DMS53 treated with DMSO at 0.1 percent for 48 hours (cell line): ENCODE results near the gene UGT1A6.
A peak's percentile ranks its signal among the peaks of the same experiment; 100 is the strongest.

Experiments
- DNase-seq: peaks from one replicate; lab custom pipeline; 2025; ENCODE audit not compliant: unreplicated experiment; lab: John Stamatoyannopoulos, UW

UGT1A6 gene

DNA sequence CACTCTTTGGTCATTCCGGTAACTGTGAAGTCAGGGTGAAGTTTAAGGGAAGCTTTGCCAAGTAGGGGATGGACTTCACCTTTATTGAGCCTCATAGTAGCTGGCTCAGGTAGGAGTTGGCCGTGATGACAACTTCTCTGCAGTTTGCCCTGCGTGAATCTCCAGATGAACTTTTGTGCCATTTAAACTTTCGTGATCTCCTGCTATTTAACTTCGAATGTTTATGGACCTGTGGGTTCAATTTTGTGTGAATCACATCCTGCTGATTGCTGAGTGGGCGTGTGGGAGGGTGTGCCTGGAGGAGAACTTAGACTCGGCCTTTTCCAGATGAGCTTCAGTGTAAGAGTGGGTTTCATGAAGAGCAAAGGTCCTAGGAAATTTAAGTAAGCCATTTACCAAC lies 71.6 kb downstream of the UGT1A6 start:
- no peak for DNase-seq

DNA sequence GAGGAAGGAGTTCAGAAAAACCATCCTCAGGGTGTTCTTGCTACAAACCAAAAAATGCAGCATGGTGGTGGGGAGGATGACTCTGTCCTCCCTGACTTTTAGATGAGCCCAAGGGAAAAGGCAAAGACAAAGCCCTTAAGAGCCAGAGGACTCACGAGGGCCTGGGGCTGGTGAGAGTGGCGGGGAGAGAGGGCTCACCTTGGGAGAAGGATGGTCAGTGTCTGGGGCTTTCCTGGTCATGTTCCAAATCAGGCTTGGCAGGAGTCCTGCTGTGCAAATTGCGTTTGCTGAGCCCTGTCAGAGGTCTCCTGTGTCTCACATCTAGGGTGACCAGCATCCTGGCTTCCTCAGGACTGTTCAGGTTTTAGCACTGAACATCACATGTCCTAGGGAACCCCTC lies 72.1 kb downstream of the UGT1A6 start:
- no peak for DNase-seq

DNA sequence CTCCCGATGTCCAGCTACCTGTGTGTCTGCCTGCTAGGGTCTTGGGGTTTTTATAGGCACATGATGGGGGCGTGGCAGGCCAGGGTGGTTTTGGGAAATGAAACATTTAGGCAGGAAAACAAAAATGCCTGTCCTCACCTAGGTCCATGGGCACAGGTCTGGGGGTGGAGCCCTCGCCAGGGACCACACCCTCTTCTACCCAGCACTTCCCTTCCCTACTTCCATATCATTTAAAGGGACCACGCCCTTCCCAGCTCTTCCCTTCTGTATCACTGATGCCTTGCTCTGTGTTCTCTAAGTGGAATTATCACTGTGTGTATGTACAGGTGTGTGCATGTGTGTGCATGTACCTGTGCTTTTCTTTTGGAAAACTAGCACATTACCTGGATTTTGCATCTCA lies 73.7 kb downstream of the UGT1A6 start:
- DNase-seq: no peak

DNA sequence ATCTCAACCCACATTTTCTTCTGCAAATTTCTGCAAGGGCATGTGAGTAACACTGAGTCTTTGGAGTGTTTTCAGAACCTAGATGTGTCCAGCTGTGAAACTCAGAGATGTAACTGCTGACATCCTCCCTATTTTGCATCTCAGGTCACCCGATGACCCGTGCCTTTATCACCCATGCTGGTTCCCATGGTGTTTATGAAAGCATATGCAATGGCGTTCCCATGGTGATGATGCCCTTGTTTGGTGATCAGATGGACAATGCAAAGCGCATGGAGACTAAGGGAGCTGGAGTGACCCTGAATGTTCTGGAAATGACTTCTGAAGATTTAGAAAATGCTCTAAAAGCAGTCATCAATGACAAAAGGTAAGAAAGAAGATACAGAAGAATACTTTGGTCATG lies 75.4 kb downstream of the UGT1A6 start:
- no peak for DNase-seq

DNA sequence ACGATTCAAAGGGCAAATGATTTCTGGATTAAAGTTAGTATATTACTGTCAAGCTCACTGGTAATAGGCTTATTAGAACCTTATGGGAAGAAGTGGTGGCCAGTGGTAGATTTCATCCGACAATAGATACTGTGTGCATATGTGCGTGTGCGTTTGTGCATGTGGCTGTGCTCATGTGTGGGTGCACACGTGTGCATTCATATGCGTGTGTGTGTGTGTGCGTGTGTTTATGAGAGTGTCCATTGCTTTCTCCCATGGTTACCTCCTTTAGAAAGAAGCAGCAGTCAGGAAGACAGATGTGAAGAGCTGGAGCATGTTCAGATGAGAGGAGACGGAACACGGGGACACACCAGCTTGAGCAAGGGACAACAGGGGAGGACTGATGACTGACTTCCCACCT lies 76.6 kb downstream of the UGT1A6 start:
- DNase-seq: no peak

DNA sequence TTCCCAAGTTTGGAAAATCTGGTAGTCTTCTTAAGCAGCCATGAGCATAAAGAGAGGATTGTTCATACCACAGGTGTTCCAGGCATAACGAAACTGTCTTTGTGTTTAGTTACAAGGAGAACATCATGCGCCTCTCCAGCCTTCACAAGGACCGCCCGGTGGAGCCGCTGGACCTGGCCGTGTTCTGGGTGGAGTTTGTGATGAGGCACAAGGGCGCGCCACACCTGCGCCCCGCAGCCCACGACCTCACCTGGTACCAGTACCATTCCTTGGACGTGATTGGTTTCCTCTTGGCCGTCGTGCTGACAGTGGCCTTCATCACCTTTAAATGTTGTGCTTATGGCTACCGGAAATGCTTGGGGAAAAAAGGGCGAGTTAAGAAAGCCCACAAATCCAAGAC lies 79.5 kb downstream of the UGT1A6 start:
- no peak for DNase-seq

DNA sequence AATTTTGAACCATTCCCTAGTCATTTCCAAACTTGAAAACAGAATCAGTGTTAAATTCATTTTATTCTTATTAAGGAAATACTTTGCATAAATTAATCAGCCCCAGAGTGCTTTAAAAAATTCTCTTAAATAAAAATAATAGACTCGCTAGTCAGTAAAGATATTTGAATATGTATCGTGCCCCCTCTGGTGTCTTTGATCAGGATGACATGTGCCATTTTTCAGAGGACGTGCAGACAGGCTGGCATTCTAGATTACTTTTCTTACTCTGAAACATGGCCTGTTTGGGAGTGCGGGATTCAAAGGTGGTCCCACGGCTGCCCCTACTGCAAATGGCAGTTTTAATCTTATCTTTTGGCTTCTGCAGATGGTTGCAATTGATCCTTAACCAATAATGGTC lies 79.9 kb downstream of the UGT1A6 start:
- no peak for DNase-seq

DNA sequence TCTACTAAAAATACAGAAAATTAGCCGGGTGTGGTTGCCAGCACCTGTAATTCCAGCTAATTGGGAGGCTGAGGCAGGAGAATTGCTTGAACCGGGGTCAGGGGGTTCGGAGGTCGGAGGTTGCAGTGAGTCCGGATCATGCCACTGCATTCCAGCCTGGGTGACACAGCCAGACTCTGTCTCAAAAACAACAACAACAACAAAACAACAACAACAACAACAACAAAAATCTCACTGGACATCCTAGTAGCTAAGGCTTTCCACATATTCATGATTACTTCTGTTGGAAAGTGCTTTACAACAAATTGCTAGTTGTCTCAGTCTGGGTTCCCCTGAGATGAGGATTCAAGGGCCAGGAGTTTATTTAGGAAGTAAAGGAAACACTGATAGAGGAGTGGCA lies 81.2 kb downstream of the UGT1A6 start:
- DNase-seq: no peak

DNA sequence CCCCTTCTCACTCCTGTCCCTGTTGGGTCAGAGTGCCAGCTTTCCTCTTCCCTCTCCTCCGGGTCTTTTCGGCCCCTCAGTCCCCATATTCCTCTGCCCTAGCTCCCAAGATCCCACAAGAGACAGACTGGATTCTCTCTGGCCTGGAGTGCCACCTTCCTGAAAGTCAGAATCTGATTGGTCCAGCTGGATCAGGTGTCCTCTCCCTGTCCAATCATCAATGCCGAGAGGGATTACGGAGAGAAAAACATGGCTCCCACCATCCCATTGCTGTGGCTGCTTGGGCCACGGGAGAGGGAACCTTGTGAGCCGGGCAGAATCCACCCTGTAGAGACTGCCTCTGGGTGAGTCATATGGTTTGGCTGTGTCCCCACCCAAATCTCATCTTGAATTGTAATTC lies 82.7 kb downstream of the UGT1A6 start:
- no peak for DNase-seq

DNA sequence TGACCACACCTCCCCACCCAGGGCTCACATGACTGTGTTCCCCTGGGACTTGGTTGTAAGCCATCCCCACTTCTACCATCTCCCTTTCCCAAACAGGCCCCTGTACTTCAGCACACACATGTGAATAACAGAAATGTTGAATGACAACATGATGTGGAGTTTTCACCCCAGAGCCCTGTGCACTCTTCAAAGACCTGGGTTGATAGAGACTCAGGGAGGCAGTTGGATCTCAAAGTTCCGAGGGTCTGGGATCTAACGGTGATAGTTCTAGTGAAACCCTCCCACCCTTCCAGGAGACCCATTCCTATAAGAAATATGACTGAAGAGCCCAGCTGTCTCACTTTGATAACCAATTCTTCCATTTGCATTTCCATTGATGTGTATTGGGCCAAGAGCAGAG lies 85.3 kb downstream of the UGT1A6 start, which contains the start of gene MROH2A:
TSS of gene MROH2A (plus strand) at position 301 of the 400 bp plus-strand sequence. CDS start 1,029 bp downstream, outside the sequence.
- DNase-seq: no peak

DNA sequence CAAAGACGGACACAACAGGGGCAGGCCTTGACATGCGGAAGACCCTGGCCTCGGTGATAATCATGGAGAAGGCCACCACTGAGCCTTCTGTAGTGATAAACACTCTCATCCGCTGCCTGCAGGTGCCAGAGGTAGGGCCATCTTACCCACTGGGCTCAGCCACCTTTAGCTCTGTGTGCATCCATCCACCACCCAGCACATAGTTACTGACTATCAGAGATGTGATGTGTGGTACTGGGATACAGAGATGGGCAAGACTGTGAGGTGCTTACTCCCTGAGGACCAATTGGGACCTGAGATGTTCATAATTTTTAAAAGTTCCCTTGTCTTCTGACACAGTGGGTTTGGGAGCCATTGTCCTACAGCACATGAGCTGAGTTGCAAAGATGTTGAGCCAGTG lies 87.0 kb downstream of the UGT1A6 start:
- DNase-seq: no peak

DNA sequence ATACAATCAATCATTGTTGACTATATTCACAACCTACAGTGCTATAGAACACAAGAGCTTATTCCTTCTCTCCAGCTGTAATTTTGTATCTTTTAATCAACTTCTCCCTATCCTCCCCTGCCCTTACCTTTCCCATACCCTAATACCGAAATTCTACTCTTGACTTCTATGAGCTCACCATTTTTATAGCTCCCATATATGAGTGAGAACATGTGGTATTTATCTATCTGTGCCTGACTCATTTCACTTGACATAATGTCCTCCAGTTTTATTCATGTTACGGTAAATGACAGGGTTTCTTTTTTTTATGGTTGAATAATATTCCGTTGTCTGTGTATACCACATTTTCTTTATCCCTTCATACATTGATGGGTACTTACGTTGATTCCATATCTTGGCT lies 88.1 kb downstream of the UGT1A6 start:
- DNase-seq: no peak

DNA sequence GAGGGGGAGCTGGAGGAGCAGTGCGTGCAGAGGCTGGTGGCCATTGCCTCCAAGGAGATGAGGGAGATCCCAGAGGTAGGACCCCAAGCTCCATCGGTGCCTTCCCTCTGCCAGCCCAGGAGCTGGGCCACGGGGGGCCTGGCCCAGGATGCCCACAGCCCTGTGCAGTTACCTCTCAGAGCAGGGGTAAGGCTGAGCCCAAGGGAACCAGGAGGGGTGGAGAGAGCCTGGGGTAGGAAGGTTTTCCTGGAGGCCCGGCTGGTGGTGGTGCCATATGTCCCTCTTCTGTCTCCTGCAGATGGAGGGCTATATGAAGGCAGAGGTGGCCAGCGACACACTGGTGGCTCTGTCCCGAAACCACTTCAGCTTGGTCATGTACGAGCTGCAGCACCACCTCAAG lies 96.9 kb downstream of the UGT1A6 start:
- DNase-seq: no peak

DNA sequence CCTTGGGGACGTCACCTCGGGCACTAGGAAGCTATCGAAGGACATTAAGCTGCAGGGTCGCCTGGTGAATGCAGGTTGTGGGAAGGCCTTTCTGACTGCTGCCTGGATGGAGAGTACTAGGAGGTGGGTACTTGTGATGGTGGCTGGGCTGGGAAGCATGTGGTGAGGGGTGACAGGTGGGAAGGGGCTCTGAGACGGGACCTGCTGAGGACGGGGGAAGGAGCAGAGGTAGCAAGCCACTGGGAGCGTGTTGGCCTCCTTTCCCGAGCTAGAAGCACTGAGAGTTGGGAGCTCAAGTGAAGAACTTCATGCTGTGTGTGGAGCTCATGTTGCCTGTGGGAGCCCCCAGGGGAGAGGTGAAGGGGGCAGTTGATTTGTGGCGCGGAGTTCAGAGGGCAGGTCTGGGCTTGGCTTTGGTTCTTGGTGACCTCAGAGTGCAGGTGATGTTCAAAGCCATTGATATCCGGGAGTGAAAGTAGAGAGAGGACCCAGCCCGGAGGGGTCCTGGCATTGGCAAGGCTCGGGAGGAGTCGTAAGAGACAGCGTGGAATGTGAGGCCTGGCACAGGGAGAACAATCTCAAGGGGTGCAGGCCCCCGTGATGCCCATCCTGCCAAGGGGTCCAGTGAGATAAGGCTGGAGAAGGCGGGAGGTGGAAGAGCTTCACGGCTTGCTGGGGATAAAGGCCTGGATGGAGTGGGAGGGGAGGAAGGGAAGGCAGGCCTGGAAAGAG lies 98.6 kb downstream of the UGT1A6 start:
- no peak for DNase-seq

DNA sequence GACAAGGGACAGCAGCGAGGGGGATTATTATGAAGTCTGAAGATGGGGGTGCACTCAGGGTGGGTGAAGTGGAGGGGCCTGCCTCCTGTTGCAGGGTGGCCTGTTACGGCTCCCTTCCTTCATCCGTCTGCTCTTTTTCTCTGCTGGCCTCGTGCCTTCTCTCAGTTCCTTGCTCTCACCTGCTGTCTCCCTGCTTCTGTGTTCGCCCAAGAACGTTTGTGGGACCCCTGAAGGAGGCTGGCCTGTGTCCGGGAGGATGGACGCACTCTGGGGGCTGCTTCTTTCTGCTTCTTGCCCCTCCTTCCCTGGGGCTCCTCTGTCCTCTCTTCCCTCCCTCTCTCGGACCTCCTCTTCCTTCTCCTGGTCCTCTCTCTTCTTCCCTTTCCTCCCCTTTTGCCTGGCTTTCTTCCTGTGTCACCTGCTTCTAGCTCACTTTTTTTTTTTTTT lies 99.2 kb downstream of the UGT1A6 start:
- DNase-seq: peak; percentile 3

DNA sequence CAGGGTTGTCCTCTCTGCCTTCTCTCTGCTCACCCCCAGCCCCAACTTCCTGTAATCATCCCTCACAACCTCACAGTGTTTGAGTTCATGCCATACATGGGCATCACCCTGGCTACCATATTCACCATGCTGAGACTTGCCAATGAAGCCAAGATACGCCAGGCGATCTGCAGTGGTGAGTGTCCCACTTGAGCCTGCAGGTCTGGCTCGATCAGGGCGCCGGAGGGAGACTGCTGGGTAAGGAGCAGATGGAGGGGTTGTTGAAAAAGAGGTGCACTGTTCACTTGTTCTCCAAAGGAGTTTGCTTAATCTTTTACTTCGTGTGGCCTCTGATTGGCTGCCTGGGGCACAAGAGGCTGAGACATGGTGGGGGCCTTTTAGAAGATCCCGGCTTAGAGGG lies 100.0 kb downstream of the UGT1A6 start:
- no peak for DNase-seq

DNA sequence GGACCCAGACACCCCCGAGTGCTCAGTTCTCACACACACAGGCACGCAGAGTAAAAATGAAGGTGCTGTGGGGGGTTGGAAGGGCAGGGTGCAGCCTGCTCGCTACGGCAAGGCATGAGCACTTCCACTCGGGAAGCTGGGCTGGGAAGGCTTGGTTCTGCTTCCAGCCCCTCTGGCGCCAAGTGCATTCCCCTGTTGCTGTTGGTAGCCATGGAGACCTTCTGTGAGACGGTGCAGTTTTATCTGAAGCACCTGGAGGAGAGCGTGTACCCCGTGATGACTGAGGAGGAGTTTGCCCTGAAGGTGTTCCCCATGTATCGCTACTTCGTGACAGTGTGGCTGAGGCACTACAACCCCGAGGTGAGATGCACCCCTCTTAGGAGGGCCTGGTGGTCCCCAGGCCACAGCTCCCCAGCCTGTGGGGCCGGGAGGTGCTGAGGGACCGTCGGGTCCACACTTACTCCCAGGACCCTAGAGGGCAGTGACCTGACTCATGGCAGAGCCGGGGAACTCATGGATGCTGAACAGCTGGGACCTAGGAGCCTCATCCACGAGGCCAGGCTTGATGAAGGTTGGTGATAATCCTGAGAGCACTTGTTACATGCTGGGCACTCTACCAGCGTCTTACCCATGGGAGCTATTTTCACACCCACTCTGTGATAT lies 100.9 kb downstream of the UGT1A6 start:
- DNase-seq: no peak

DNA sequence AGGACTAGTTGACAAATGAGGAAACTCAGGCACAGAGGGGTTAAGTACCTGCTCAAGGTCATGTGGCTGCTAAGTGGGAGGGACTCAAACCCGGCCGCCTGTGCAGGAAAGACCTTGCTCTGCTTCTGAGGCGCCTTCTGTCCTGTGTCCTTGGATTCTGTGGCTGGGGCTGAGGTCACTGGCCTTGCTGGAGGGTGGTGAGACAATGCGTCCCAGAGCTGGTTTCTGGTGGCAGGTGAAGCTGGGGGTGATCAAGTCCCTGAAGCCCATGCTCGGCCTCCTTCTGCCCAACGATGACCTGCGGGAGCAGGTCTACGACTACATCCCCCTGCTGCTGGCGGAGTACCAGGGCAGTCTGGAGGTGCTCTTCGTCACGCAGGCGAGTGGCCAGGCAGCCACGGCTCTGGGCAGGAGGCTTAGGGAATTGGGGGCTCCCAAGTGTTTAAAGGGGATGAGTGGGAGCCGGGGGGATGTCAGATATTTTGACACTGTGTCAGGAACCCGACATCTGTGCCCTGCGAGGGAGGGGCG lies 101.5 kb downstream of the UGT1A6 start:
- DNase-seq: no peak

DNA sequence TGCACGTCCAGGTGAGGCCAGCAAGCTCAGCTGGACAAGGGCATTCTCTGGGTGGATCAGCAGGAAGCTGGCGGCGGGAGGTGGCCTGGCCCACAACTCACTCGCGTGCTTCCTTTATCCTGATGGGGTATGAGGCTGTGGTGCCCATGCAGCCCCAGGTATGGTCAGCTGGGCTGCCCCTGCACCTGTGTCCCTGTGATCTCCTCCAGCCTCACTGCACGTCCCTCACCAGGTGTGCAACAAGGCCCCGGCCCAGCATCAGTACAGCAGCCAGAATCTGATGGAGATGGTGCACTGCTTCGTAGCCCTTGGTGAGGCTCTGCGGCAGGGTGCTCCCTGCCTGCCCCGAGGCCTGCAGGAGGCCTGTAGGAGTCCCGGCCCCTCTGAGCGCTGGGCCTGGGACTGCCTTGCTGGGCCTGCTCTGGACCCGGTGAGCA lies 103.1 kb downstream of the UGT1A6 start:
- DNase-seq: no peak

DNA sequence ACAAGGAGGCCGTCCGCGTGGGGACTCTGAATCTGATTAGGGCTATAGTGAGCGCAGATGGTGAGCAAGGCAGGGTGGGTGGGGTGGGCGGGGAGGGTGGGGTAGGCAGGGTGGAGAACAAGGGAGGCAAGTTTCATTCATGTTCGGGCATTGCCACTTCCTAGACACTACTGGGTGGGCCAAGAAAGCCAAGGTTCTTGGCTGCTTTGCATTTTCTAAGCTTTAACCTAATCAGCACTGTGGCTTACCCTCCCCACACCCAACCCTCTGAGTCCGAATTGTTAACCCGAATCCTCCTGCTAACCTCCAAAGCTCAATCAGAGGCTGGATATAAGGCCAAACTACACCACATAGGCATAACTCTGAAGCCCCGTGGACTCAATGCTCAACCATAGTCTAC lies 103.6 kb downstream of the UGT1A6 start:
- no peak for DNase-seq

DNA sequence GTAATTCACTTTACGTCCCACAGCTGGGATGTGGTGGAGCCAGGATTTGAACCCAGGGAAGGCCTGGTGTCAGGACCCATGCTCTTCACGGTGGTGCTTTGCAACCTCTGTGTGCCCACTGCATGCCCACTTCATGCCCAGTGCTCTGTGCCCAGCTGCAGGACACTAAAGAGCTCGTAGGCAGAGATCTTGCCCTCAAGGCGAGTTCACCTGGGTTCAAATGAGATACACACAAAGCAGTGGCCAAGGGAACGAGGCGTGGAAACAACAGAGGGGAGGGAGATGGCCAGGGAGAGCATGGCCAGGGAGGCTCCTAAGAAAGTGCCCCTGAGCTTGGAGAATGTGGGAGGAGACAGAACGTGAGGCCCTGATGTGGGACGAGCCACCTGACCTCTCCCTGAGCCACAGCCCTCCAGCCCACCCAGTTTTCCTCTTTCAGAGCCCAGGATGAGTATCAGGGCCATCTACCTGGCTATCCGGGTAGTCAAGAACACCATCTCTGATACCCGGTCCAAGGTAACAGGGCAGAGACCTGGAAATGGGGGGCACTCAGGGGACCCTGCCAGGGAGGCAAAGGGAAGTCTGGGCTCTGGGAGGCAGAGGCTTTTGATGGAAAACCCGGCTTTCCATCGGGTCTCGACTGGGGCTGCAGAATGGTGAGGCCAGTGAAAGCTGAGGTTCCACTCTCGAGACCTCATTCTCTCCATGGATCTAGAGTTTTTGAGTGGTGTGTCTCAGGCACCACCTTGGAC lies 105.8 kb downstream of the UGT1A6 start:
- no peak for DNase-seq
